BJ (cell line): Measurements from ENCODE around the gene UBE2D1. TPM values are rescaled to one million over a fixed set of nuclear protein-coding genes. Genes with fewer than 3 reads are reported as not detected.

Experiments used
- CTCF ChIA-PET: fragments of 350-600 bp; formaldehyde crosslinking; extraction: SDS; loops from one replicate; lab custom pipeline; 2021; ENCODE audit warnings: antibody characterized with exemption, inconsistent platforms; lab: Yijun Ruan, JAX
- POLR2A ChIA-PET: fragments of 300-600 bp; sonication (Branson Sonifier 250); formaldehyde crosslinking; extraction: SDS; loops from one replicate; lab custom pipeline; 2021; ENCODE audit warnings: antibody characterized with exemption; lab: Charles Lee
- DNase-seq: peaks from one replicate; pipeline ENCODE4 v3.0.0-alpha.2; 2011; ENCODE audit warnings: low read depth
- H3K27me3 ChIP-seq: 2 replicates; pipeline ENCODE4 v1.6.0; 2011; ENCODE audit warnings: low read length; ENCODE audit not compliant: control insufficient read depth, insufficient read depth
- H3K36me3 ChIP-seq: 2 replicates; pipeline ENCODE4 v1.5.1; 2011; ENCODE audit warnings: low read length; ENCODE audit not compliant: control insufficient read depth, insufficient read depth
- H3K4me3 ChIP-seq: 2 replicates; pipeline ENCODE4 v1.5.1; 2011; ENCODE audit warnings: low read depth, mild to moderate bottlenecking, control low read depth, low read length
- CTCF ChIP-seq: IDR thresholded peaks from 2 replicates; pipeline ENCODE4 v1.5.1; 2011; ENCODE audit warnings: low read depth, mild to moderate bottlenecking, control low read depth, inconsistent platforms, low read length, moderate library complexity; ENCODE audit not compliant: insufficient read depth
- polyA plus RNA-seq: library from polyadenylated mRNA; depleted of rRNA; stranded (reverse); fragments of >200 nt; gene quantifications from 2 replicates; pipeline ENCODE4 v1.2.3, GENCODE V29; 2011

UBE2D1 gene
- polyA plus RNA-seq, 1 experiment: 7.7 TPM

DNA sequence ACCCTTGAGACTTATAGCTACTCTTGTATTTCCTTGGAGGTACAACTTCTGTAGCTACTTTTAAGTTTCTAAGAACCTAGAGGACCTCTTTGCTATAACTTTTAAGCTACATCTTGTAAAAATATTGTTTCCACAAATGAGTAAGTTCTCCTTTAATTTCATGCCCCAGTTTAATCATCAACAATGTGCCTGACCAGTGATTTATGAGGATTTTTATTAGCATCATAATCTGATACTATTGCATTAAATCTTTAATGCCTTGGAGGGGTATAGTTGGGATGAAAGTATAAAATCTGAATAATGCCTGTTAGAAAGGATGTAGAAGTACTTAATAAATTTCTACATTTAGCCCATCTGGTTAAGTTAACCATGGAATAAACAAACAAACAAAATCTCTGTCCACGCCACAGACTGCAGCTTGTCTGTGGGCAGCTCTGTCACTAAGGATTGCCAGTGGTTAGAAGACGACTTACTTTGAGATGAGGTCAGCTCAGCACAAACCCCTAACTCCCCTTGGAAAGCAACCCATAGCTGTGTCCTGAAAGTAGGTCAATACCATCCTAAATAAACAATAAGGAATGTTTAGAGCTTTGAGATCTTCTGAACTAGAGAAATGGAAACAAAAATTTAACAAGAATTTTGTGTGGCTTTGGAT is 18.3 kb downstream of the UBE2D1 start:
- TF ChIP-seq CTCF: no peak
- DNase-seq: no peak
- CTCF ChIA-PET: interaction anchor here (1.4 kb wide), 1 partner anchor 18 kb away, joined by 3 read pairs; the partner anchor contains the start of gene UBE2D1
- H3K4me3 ChIP-seq: no peak overlapping the region
- H3K27me3 ChIP-seq: no peaks in the 10 kb centered on the region
- POLR2A ChIA-PET: no interaction called here
- H3K36me3 ChIP-seq: no peaks in the 10 kb centered on the region

DNA sequence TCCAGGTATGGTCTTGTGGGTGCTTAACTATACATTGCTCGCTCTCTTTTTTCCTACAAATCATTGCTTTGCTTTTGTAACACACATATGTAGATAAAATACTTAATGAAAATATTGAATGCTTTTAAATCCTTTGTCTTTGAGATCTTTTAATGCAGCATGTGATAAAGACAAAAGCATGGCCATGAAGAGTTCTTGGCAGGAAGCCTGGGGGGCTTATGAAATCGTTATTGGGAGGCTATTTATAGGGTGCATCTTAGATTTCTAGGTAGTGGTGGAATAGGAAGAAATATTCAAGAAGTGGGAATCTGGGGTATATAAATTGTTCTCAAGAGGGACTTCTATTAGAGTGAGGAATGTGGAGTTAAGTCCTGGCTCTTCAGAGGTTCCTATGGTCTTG is 21.9 kb downstream of the UBE2D1 start:
- no peaks in the 10 kb centered on the region for H3K27me3 ChIP-seq
- no peak overlapping the region for H3K4me3 ChIP-seq
- H3K36me3 ChIP-seq: no peaks in the 10 kb centered on the region
- CTCF ChIA-PET: interaction anchor here (0.9 kb wide), 1 partner anchor 17 kb away, joined by 3 read pairs; no protein-coding TSS in a partner anchor
- TF ChIP-seq CTCF: no peak
- POLR2A ChIA-PET: no interaction called here
- no peak for DNase-seq

- no peaks in the 10 kb centered on the region for H3K36me3 ChIP-seq
- ChIA-PET CTCF (interaction anchor here (0.7 kb wide), 1 partner anchor 422 kb away, joined by 5 read pairs; no protein-coding TSS in a partner anchor), POLR2A (no interaction called here)
- TF ChIP-seq CTCF: no peak
- H3K27me3 ChIP-seq: no peaks in the 10 kb centered on the region
- no peak overlapping the region for H3K4me3 ChIP-seq
- DNase-seq: no peak
Observed at GRCh38 chr10:58358314-58358933, 23.6 kb downstream of the UBE2D1 start.

- no peaks in the 10 kb centered on the region for H3K36me3 ChIP-seq
- CTCF ChIA-PET: interaction anchor here (0.7 kb wide), 1 partner anchor 422 kb away, joined by 5 read pairs; no protein-coding TSS in a partner anchor
- POLR2A ChIA-PET: no interaction called here
- no peak overlapping the region for H3K4me3 ChIP-seq
- no peak for DNase-seq
- H3K27me3 ChIP-seq: no peaks in the 10 kb centered on the region
- no peak for TF ChIP-seq CTCF
Observed at GRCh38 chr10:58358947-58359346, 24.1 kb downstream of the UBE2D1 start.

- TF ChIP-seq CTCF: no peak
- ChIA-PET POLR2A (no interaction called here), CTCF (no interaction called here)
- DNase-seq: no peak
- Histone ChIP-seq H3K36me3 (no peaks in the 10 kb centered on the region), H3K4me3 (no peak overlapping the region), H3K27me3 (no peaks in the 10 kb centered on the region)
Observed at GRCh38 chr10:58359541-58359940, 24.7 kb downstream of the UBE2D1 start.
